ENCODE results near the gene DICER1.

GRCh38 chr14:95162641-95163040 is 5.3 kb upstream of the DICER1 start:
- TF ChIP-seq CTCF (IDR thresholded peaks at IDR 0.05) (no peak), POLR2A (IDR thresholded peaks at IDR 0.05) (no peak)

Data from adrenal gland (tissue), 5 donors.